Astrocyte of the cerebellum (primary cell): ENCODE measurements around the gene AARS2.
A peak's percentile ranks its signal among the peaks of the same experiment; 100 is the strongest.

ENCODE experiments used
- DNase-seq: peaks from one replicate; pipeline ENCODE4 v3.0.0-alpha.2; 2011; ENCODE audit warnings: low read depth
- H3K4me3 ChIP-seq: 2 replicates; pipeline ENCODE4 v1.5.1; 2011; ENCODE audit warnings: mild to moderate bottlenecking, low read depth, low read length, moderate library complexity
- CTCF ChIP-seq: IDR thresholded peaks from 2 replicates; pipeline ENCODE4 v1.5.1; 2012; ENCODE audit warnings: low read length, low read depth, moderate library complexity, mild to moderate bottlenecking; ENCODE audit errors: missing control alignments
- in situ Hi-C: cut with HindIII; loops from 2 replicates; pipeline ENCODE4 v1.10.0; 2017; ENCODE audit warnings: low sequenced_read_pairs

The AARS2 gene

GRCh38 chr6:44312901-44313788, at the start of gene AARS2:
Gene AARS2, minus strand, starts transcription at chr6:44313347. Its CDS starts 24 bp downstream, at chr6:44313323.
- peak; percentile 57 for DNase-seq
- in situ Hi-C loops, result no loop called here
- H3K4me3 ChIP-seq, result peak within 1 kb of the TSS; percentile 91
- peak; percentile 99 for TF ChIP-seq CTCF

- in situ Hi-C loops, result no loop called here
- TF ChIP-seq CTCF, result no peak
- no peak overlapping the region for H3K4me3 ChIP-seq
- DNase-seq, result no peak
These were observed 48.8 kb upstream of the AARS2 start for GRCh38 chr6:44361947-44362346.

- in situ Hi-C loops, result no loop called here
- DNase-seq, result no peak
These were observed 46.8 kb upstream of the AARS2 start for GRCh38 chr6:44359973-44360372.

GRCh38 chr6:44356487-44356886, 43.3 kb upstream of the AARS2 start:
- no peak overlapping the region for H3K4me3 ChIP-seq
- in situ Hi-C loops, result no loop called here
- DNase-seq, result no peak
- TF ChIP-seq CTCF, result no peak

More at GRCh38 chr6:44359973-44360372, 46.8 kb upstream of the AARS2 start:
- no peak overlapping the region for H3K4me3 ChIP-seq
- no peak for TF ChIP-seq CTCF

- DNase-seq, result no peak
- no peak overlapping the region for H3K4me3 ChIP-seq
- in situ Hi-C loops, result no loop called here
- no peak for TF ChIP-seq CTCF
These were observed 42.5 kb upstream of the AARS2 start for GRCh38 chr6:44355640-44356039.

- H3K4me3 ChIP-seq, result no peak overlapping the region
- no peak for DNase-seq
- in situ Hi-C loops, result no loop called here
- TF ChIP-seq CTCF, result no peak
These were observed 40.2 kb upstream of the AARS2 start for GRCh38 chr6:44353336-44353735.
